HG03095 (cell line): Measurements from ENCODE around the gene SATB1.

Source experiments
- ATAC-seq: cut with Tn5 transposase; IDR thresholded peaks from one replicate; pipeline ENCODE4 v1.9.1; 2021; ENCODE audit warnings: moderate library complexity; ENCODE audit not compliant: unreplicated experiment

SATB1 gene

GRCh38 chr3:18402239-18402799 lies 22.8 kb downstream of the SATB1 start:
- no peak for ATAC-seq

- no peak for ATAC-seq
These were observed 23.7 kb downstream of the SATB1 start for GRCh38 chr3:18401300-18401961.

- ATAC-seq, result no peak
These were observed 26.7 kb downstream of the SATB1 start for GRCh38 chr3:18398448-18398847.

- no peak for ATAC-seq
These were observed 28.7 kb downstream of the SATB1 start for GRCh38 chr3:18396428-18396827.

GRCh38 chr3:18394384-18394995 lies 30.6 kb downstream of the SATB1 start:
- ATAC-seq, result no peak

- no peak for ATAC-seq
These were observed 31.2 kb downstream of the SATB1 start for GRCh38 chr3:18393906-18394305.

- ATAC-seq, result no peak
These were observed 35.0 kb downstream of the SATB1 start for GRCh38 chr3:18390024-18390660.

- no peak for ATAC-seq
These were observed 35.9 kb downstream of the SATB1 start for GRCh38 chr3:18389108-18389733.

GRCh38 chr3:18386274-18386890 lies 38.8 kb downstream of the SATB1 start:
- no peak for ATAC-seq

- no peak for ATAC-seq
These were observed 39.4 kb downstream of the SATB1 start for GRCh38 chr3:18385706-18386105.

GRCh38 chr3:18382760-18383369 lies 42.3 kb downstream of the SATB1 start:
- ATAC-seq, result no peak

GRCh38 chr3:18379647-18380046 lies 45.5 kb downstream of the SATB1 start:
- no peak for ATAC-seq

GRCh38 chr3:18378218-18378617 lies 46.9 kb downstream of the SATB1 start:
- ATAC-seq, result no peak

- no peak for ATAC-seq
These were observed 48.5 kb downstream of the SATB1 start for GRCh38 chr3:18376682-18377081.

GRCh38 chr3:18372786-18373405 lies 52.2 kb downstream of the SATB1 start:
- no peak for ATAC-seq

GRCh38 chr3:18370672-18371071 lies 54.5 kb downstream of the SATB1 start:
- ATAC-seq, result no peak

- ATAC-seq, result no peak
These were observed 55.5 kb downstream of the SATB1 start for GRCh38 chr3:18369551-18370185.

GRCh38 chr3:18366258-18366657 lies 58.9 kb downstream of the SATB1 start:
- no peak for ATAC-seq

- ATAC-seq, result no peak
These were observed 61.8 kb downstream of the SATB1 start for GRCh38 chr3:18363338-18363737.

GRCh38 chr3:18357747-18358146 lies 67.4 kb downstream of the SATB1 start:
- ATAC-seq, result no peak
